Activated CD8-positive, alpha-beta memory T cell treated with anti-CD3 and anti-CD28 coated beads for 1 hour (primary cell): ENCODE results near the gene UBE2C.
A peak's percentile ranks its signal among the peaks of the same experiment; 100 is the strongest.

Source experiments
- DNase-seq, 2 donors: peaks; one replicate each; pipeline ENCODE4 v3.0.0-alpha.2; 2020; ENCODE audit warnings: low read depth in 1 of 2; ENCODE audit errors: extremely low read depth in 1 of 2

Gene UBE2C

DNA sequence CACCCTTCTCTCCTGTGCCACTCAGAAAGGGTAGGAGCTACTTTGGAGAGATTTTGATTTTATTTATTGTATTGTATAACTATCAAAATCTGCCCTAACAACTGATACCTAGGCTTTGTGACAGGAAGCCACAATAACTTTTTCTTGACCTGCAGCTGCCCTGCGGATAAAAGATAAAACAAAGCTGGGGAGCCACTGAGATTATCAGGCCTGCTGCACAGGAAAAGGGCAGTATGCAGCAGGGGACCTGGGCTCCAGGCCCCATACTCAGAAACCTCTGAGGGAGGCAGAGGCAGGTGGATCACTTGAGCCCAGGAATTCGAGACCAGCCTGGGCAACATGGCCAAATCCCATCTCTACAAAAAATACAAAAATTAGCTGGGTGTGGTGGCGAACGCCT, 20.2 kb downstream of the UBE2C start:
- DNase-seq = no peak

DNA sequence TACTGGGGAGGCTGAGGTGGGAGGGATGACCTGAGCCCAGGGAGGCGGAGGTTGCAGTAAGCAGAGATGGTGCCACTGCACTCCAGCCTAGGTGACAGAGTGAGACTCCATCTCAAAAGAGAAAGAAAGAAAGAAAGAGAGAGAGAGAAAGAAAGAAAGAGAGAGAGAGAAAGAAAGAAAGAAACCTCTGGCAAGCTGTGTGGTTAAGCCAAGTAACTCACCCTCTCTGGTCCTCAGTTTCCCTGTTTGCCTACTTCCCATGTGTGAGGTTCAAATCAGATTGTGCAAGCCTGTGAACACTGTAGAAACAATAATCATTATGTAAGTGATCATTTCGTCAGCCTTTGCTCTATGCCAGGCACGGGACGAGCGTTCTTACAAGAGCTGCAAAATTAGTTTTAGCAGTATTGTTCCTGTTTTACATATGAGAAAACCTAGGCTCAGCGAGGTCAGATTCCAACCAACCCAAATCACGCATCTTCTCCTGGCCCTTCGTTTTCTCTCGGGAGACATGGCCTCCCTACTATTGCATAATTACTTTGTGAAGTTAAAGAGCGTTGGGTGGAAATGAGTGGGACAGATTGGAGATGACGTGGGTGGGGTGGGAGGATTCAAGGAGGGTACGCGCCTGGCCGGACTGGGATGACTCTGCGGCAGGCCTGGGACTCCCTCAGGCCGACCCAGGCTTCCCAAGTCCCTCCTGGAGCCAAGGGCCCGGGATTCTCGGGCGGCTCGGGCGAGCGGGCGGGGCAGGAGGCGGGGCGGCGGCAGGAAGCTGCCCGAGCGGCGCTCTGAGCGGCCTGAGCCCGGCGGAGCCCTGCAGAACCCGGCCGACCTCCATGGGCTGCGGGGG, 20.8 kb downstream of the UBE2C start, which contains the start of gene SNX21:
Gene SNX21, plus strand, starts transcription at position 770 of the 853 bp plus-strand sequence. CDS start 121 bp downstream, outside the sequence.
- DNase-seq = no peak

DNA sequence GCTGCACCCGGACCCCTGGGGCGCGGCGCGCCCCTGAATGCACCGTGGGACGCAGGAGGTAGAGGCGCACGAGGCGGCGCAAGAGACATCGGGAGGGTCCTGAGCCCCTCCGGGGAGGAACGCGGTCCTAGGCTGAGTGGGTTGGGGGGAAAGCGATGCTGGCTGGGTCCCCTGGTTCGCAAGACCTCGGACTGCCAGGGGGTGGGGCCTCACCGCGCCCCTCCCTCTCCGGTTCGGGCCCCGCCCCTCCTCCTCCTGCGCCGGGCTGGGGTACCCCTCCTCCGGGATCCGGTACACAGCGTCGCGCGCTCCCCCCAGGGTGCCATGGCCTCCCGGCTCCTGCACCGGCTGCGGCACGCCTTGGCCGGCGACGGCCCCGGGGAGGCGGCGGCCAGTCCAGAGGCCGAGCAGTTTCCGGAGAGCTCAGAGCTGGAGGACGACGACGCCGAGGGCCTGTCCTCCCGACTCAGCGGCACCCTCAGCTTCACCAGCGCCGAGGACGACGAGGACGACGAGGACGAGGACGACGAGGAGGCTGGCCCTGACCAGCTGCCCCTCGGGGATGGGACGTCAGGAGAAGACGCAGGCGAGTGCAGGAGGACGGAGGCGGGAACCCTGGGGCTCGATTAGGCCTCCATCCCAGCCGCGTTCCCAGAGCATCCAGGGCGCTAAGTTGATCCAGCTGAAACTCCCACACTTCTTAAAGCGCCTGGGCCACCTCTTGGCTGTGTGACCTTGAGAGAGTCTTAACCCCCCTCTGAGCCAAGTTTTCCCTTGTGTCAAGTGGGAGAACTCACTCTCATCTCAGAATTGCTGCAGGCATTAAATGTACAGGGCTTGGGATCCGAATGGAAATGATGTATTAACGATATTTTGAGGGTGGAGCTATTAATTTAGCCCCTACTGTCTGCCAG, 21.7 kb downstream of the UBE2C start:
- DNase-seq = peak in 1 of 2 donors; percentile 22

DNA sequence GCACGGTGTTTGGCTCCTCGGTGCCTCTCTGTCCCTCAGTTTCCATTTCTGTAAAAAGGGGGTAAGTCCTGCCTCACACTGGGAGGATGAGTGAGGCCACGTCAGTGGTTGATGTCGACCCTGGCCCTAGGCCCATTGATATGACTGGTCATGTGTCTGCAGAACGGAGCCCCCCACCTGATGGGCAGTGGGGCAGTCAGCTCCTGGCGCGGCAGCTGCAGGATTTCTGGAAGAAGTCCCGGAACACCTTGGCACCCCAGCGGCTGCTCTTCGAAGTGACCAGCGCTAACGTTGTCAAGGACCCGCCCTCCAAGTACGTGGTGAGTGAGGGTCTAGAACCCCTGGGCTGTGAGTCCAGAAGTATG, 22.3 kb downstream of the UBE2C start:
- DNase-seq = no peak

DNA sequence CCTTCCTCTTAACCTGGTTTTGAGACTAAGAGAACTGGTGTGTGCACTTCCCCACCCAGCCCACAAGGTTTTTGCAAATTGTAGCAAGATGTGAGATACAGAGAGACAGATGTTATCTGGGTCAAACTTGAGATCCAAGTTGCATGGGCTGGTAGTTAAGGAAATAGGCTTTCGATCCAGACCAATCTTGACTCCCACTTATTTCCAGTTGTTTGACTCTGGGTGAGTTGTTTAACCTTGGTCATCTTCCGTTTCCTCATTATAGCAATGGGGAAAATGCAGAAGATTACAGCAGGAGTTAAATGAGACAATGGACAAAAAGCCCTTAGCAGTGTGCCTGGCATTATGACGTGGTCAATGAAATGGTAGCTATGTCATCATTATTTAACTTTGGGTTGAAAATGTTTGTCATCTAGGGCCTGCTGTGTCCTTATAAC, 22.9 kb downstream of the UBE2C start:
- no peak for DNase-seq

DNA sequence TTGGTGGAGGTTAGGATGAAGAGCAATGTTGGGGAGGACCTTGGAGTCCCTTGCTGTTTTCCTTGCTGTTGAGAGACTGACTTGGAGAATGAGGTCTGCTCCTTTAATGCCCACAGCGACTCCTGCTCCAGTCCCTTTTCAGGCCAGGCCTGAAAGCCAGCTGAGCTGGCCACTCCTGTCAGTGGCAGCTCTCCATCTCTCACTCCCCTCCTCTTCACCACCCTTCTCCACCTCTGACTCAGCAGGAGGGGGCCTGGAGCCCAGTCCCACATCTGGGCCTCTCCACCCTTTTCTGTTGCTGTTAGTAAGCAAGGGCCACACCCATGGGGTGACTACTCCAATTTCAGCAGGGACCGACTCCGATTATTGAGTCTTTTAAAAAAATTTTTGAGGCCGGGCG, 23.4 kb downstream of the UBE2C start:
- no peak for DNase-seq

DNA sequence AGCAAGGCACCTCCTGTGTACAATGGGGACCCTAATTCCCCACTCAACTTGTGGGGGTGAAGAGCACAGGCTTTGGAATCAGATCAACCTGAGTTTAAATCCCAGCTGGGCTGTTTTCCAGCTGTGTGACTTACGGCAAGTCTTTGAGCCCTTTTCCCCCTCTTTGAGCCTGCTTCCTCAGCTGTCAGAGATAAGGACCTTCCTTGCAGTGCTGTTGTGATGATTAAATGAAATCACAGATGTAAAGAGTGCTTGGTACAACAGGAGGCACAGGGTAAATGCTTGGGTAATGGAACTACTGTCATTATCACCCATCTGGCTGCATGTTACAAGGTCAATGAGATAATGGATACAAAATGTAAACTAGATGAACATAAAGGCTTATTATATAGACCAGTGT, 24.4 kb downstream of the UBE2C start:
- no peak for DNase-seq

DNA sequence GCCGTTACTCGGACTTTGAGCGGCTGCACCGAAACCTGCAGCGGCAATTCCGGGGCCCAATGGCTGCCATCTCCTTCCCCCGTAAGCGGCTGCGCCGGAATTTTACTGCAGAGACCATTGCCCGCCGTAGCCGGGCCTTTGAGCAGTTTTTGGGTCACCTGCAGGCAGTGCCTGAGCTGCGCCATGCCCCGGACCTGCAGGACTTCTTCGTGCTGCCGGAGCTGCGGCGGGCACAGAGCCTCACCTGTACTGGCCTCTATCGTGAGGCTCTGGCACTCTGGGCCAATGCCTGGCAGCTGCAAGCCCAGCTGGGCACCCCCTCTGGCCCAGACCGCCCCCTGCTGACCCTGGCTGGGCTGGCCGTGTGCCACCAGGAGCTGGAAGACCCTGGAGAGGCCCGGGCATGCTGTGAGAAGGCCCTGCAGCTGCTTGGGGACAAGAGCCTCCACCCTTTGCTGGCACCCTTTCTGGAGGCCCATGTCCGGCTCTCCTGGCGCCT, 28.3 kb downstream of the UBE2C start:
- no peak for DNase-seq

DNA sequence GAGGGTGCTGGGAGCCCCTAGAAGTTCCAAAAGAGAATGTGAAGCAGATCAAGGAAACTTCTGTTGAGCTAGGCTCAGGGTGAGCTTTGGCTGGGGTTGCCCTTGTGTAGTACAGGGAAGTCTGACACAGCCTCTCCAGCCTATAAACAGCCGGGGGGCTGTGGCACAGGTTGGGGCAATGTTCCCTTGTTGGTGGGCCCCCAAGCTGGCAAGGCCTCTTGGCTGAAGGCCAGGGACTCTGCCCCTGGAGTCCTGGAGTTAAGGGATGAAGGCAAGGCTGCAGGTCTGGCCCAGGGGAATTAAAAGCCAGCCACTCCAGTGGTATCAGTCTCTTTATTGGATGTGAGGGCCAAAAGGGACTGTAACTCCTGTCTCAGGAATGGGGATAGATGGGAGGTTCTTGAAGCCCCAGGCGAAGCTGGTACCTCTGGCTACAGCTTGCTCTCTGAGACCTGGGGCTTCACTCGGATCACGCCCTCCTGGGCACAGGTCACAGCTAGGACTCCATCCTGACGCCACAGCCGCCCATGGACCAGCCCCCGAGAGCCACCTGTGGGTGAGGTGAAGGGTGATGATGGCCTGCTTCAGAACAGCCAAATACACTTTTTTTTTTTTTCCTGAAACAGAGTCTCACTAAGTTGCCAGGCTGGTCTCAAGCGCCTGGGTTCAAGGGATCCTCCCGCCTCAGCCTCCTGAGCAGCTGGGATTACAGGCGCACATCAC, 29.1 kb downstream of the UBE2C start:
- no peak for DNase-seq

DNA sequence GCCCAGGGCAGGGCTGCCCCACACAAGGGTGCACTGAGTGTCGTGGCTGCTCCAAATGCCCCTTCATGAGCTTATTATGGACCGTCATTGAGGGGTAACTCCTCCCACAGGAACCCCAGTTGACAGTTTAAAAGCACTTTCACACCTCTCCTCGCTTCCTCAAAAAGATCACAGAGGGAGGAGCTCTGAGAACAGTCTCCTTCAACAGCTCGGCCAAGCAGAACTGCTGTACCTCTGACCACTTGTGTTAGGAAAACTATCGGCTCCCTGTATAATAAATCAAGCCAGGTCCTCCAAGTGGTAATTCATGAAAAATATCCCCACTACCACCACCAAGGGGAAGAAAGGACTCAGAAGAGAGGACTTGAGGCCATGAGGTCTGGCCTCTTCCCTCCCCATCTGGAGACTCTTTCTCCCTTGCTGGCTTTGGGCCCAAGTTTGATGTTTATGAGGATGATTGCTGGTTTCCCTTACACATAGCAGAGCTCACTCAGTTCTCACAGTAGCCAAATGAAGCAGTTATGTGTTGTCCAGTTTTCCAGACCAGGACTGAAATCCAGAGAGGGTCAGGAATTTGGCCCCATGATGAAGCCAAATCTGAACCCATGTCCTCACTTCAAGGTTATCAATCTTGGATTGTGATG, 29.8 kb downstream of the UBE2C start:
- no peak for DNase-seq

DNA sequence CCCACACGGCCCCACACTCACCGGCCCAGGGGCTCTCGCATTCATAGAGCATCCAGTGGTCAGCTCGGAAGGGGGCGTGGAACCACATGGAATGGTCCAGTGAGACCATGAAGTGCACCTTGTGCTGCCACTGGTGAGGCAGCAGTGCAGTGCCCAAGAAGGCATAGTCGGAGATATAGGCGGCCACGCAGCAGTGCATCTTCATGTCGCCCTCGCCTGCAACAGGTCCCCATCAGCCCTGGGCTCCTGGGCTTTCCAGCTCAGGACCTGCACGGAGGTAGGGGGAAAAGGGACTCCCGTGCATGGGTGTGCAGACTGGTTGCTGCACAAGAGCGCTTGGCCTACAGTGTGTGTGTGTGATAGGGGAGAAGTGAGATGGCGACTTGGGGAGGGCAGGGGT, 31.1 kb downstream of the UBE2C start:
- DNase-seq = no peak

DNA sequence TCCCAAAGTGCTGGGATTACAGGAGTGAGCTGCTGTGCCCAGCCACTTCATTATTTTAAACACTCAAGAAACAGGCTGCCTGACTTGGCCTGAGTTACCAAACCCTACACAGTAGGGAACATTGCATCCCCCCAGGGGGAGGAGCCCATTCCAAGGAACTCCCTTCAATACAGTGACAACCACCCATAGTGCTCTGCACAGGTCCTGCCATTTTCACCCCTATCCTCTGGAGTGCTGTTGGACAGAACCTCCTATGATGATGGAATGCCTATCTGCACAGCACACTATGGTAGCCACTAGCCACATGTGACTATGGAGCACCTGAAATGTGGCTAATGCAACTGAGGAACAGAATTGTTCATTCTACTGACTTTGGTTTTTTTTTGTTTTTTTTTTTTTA, 33.0 kb downstream of the UBE2C start:
- DNase-seq = no peak

DNA sequence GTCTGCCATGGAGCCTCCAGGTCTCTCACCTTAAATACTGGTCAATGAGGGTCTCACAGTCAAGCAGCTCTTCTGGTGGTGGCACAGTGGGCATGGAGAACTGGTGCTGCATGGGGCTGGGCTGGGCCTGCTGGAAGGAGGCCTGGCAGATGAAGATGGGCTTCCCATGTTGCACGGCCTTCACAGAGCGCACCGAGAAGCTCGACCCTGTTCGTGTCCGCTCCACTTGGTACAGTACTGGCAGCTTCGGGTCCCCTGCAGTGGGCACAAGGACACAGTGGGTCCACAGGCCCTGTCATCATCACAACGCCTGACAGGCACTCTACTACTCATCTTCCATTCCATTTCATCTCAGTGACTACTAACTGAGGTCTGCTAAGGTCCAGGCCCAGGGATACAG, 36.0 kb downstream of the UBE2C start:
- no peak for DNase-seq

DNA sequence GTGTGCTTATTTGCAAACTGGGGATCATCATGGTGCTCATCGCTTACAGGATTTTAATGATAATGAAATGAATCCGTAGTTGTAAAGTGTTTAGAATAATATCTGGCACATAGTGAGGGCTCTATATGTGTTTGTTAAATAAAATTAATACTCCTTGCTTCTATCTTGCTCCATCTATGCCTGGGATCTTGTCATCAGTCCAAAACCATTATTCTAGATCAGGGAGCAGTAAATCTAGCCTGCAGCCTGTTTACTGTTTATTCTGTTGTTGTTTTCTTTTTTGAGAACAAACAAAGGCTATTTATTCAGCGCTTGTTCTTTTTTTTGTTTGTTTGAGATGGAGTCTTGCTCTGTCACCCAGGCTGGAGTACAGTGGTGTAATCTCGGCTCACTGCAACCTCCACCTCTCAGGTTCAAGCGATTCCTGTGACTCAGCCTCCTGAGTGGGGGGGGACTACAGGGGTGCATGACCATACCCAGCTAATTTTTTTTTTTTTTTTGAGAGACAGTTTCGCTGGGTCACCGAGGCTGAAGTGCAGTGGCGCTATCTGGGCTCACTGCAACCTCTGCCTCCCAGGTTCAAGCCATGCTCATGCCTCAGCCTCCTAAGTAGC, 36.6 kb downstream of the UBE2C start:
- no peak for DNase-seq

DNA sequence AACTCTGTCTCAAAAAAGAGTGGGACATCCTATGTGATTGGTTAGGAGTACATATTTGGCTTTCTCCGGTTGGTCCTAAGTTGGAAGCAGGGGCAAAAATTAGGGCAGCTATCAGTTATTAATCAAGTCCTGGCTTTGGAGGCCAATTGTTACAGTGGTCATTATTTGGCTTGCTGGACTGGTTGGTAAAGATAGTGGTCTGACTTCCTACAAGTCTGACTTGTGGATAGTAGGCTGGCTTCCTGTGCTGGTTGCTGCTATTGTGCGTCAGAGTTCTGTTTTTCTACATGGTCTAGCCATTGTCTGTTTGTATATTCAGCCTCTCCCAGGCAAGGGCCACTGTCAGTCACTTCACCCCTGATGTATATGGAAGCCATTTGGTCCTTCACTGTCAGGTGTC, 37.8 kb downstream of the UBE2C start:
- DNase-seq = no peak

DNA sequence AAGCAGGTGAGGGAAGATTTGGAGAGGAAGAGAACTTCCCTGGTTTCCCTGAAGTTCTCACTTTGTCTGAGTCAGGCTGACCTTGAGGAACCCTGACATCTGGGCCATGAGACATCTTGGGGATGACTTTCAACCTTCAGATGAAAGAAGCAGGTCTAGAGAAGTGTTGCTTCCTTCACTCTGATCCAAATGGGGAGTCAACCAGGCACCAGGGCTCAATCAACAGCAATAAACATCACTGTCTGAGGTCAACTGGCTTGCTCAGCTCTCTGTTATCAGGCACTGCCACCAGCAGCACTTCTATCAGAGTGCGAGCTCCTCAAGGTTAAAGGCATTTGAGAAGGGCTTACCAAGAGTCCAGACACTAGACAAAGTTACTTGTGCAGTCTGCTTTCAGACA, 38.5 kb downstream of the UBE2C start:
- no peak for DNase-seq

DNA sequence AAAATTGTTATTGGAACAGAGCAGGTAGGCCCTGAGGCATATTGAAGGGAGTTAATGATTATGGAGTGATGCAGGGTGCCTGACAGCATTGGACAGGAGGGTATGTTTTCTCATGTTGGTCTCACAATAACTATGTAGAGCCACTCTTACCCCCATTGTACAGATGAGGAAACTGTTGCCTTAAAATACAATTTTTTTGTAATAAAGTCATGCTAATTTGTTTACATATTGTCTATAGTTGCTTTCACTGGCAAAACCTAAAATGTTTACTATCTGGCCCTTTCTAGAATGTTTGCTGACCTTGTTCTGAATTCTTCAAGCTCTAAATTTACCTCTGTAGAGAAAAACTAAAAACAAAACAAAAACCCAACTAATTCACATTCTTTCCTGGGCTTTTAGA, 39.1 kb downstream of the UBE2C start:
- no peak for DNase-seq

DNA sequence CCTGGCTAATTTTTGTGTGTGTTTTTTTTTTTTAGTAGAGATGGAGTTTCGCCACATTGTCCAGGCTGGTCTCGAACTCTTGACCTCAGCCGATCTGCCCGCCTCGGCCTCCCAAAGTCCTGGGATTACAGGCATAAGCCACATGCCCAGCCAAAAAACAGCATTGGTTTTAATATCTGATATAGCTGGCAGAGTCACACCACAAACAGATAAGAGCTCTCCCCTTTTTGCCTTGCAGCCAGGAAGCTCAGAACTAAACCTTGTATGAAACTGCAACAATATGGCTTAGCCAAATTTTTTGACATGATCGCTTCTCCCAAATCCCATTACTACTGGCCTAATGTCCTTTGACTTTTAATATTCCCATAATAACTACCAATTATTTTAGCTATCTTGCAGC, 39.9 kb downstream of the UBE2C start:
- no peak for DNase-seq

DNA sequence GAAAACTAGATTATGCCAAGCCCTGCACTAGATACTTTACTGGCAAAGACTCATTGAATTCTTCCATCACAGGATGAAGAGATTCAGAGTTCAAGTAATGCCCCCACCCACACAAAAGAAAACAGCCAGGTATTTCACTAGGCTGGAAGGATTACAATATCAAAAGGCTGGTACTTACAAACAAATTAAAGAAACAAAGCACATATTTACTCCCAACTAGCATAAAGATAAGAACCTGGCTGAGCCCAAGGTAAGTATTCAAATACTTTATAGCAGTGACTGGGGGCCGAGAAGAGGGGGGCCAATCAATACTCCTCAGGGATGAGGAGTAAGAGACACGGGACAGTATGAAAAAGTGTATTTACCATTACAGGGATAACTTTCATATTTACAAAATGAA, 41.0 kb downstream of the UBE2C start:
- DNase-seq = no peak
